Adipose tissue (tissue), 3 donors: ENCODE measurements around the gene BCL6B. TPM values are rescaled to one million over a fixed set of nuclear protein-coding genes. Genes with fewer than 3 reads are reported as not detected.

Experiments used
- H3K27ac ChIP-seq: one replicate; pipeline ENCODE4 v1.5.1; 2013; ENCODE audit warnings: low read depth, low read length
- WGBS, 3 donors: extraction: QIAGEN DNeasy Blood & Tissue Kit; methylation state at CpG; one replicate each; pipeline ENCODE4 v1.1.7; 2013; 5-methylcytosine and 5-hydroxymethylcytosine counted together
- polyA plus RNA-seq, 3 donors: library from polyadenylated mRNA; stranded (reverse); fragments of 200-250 nt; gene quantifications; one replicate each; pipeline ENCODE4 v1.2.3, GENCODE V29; 2013
- donor health status: healthy with polysubstance abuse.
- donor health status: Bipolar disorder and iron deficiency.
- donor health status: healthy.

Gene BCL6B
- polyA plus RNA-seq, 3 donors: 3.1 to 23.0 (median 16.6) TPM

- no peak overlapping the region for H3K27ac ChIP-seq
- 86 to 91% (median 88%) methylated on average over 7 of the region's 7 CpGs for WGBS, 3 donors
These were observed 55.2 kb downstream of the BCL6B start for GRCh38 chr17:7077911-7078546.

GRCh38 chr17:7078711-7079110, 55.9 kb downstream of the BCL6B start:
- no peak overlapping the region for H3K27ac ChIP-seq
- WGBS, 3 donors: 79 to 91% (median 89%) methylated on average over 10 of the region's 10 CpGs

Other genes with a start within 250 kb of the BCL6B start
- under 1 TPM in 2 of 3 donors, not detected in 1; 0.10 to 0.14 TPM for gene FBXO39, start 246.8 kb upstream of the BCL6B start, polyA plus RNA-seq
- not detected for gene TEKT1, start 191.3 kb upstream of the BCL6B start, polyA plus RNA-seq
- gene ALOX12, start 27.0 kb upstream of the BCL6B start, polyA plus RNA-seq: under 1 TPM in 1 of 3 donors, not detected in 2; 0.13 TPM
- 100 to 1,000 TPM; 133 to 384 (median 349) TPM for gene RNASEK, start 10.4 kb upstream of the BCL6B start, polyA plus RNA-seq
- 1 to 10 TPM in 2 of 3 donors, under 1 TPM in 1; 0.89 to 2.4 (median 1.8) TPM for gene SLC16A13, start 13.0 kb downstream of the BCL6B start, polyA plus RNA-seq
- 1 to 10 TPM; 2.2 to 9.7 (median 2.5) TPM for gene SLC16A11, start 21.0 kb downstream of the BCL6B start, polyA plus RNA-seq
- gene CLEC10A, start 57.2 kb downstream of the BCL6B start, polyA plus RNA-seq: 10 to 100 TPM in 1 of 3 donors, 1 to 10 TPM in 2; 1.3 to 16.1 (median 8.8) TPM
- gene ASGR2, start 91.8 kb downstream of the BCL6B start, polyA plus RNA-seq: 1 to 10 TPM in 2 of 3 donors, under 1 TPM in 1; 0.37 to 4.3 (median 1.9) TPM
- gene ASGR1, start 156.3 kb downstream of the BCL6B start, polyA plus RNA-seq: 1 to 10 TPM; 1.0 to 3.4 (median 2.5) TPM
- 10 to 100 TPM in 1 of 3 donors, 1 to 10 TPM in 2; 3.3 to 26.3 (median 5.5) TPM for gene DLG4, start 196.8 kb downstream of the BCL6B start, polyA plus RNA-seq
- 100 to 1,000 TPM; 563 to 988 (median 674) TPM for gene ACADVL, start 196.9 kb downstream of the BCL6B start, polyA plus RNA-seq
- gene DVL2, start 211.5 kb downstream of the BCL6B start, polyA plus RNA-seq: 10 to 100 TPM in 2 of 3 donors, 1 to 10 TPM in 1; 9.9 to 31.3 (median 17.2) TPM
- gene PHF23, start 216.4 kb downstream of the BCL6B start, polyA plus RNA-seq: 10 to 100 TPM; 11.5 to 29.4 (median 24.4) TPM
- gene GABARAP, start 219.4 kb downstream of the BCL6B start, polyA plus RNA-seq: 1,000 to 10,000 TPM in 1 of 3 donors, 100 to 1,000 TPM in 2; 485 to 1,093 (median 668) TPM
- gene CTDNEP1, start 228.7 kb downstream of the BCL6B start, polyA plus RNA-seq: 10 to 100 TPM; 53.1 to 94.1 (median 91.8) TPM
- gene ELP5, start 229.2 kb downstream of the BCL6B start, polyA plus RNA-seq: 10 to 100 TPM; 19.0 to 64.1 (median 40.3) TPM
- gene CLDN7, start 239.4 kb downstream of the BCL6B start, polyA plus RNA-seq: 10 to 100 TPM in 1 of 3 donors, 1 to 10 TPM in 2; 4.8 to 88.9 (median 6.7) TPM